ENCODE measurements around the gene SLC5A10. TPM values are rescaled to one million over a fixed set of nuclear protein-coding genes. Genes with fewer than 3 reads are reported as not detected.
A peak's percentile ranks its signal among the peaks of the same experiment; 100 is the strongest.

Gene SLC5A10
- total and polyA plus RNA-seq, 7 experiments from 2014 or later: 0.15 to 0.37 (median 0.17) TPM; not detected in 4

GRCh38 chr17:19016297-19016696 is 64.3 kb downstream of the SLC5A10 start:
- Mint-ChIP-seq H3K27ac (peak overlapping the region in 4 of 9 donors; percentile 11 to 87 (median 72)), H3K4me3 (no peak overlapping the region), H3K36me3 (peaks cover 0 to 12% (median 1%) of the 10 kb centered on the region in 5 donors), H3K27me3 (no peaks in the 10 kb centered on the region), H3K9me3 (no peaks in the 10 kb centered on the region), H3K4me1 (peaks cover 0 to 31% (median 25%) of the 10 kb centered on the region in 7 donors)
- POLR2A ChIA-PET: interaction anchor here (0.6 to 1.4 kb wide), 3 partner anchors 8 to 98 kb away, joined by 3 to 4 read pairs (median 3); partner anchors contain the start of gene FAM83G
- Histone ChIP-seq H3K4me3 (ENCODE audit: low read length) (no peak overlapping the region), H3K4me1 (ENCODE audit: control insufficient read depth in 2 of 2, insufficient read depth in 2 of 2, low read length in 2 of 2) (no peaks in the 10 kb centered on the region), H3K27me3 (ENCODE audit: control insufficient read depth in 2 of 2, insufficient read depth in 2 of 2, low read length in 2 of 2) (no peaks in the 10 kb centered on the region), H3K9me3 (ENCODE audit: control insufficient read depth in 2 of 3, low read length in 3 of 3) (no peaks in the 10 kb centered on the region), H3K36me3 (ENCODE audit: control insufficient read depth in 2 of 3, insufficient read depth in 3 of 3, low read length in 3 of 3) (peaks cover 0 to 25% (median under 1%) of the 10 kb centered on the region in 3 experiments), H3K27ac (ENCODE audit: low read depth, low read length) (no peak overlapping the region)
- peak in 1 of 9 donors; percentile 3 for DNase-seq
- intact Hi-C loops (cut with micrococcal nuclease): no loop called here
- CTCF ChIA-PET: no interaction called here
- ATAC-seq: no peak

- Histone ChIP-seq H3K4me3 (ENCODE audit: low read length) (no peak overlapping the region), H3K36me3 (ENCODE audit: control insufficient read depth in 2 of 3, insufficient read depth in 3 of 3, low read length in 3 of 3) (peaks cover 0 to 31% (median 3%) of the 10 kb centered on the region in 3 experiments), H3K4me1 (ENCODE audit: control insufficient read depth in 2 of 2, insufficient read depth in 2 of 2, low read length in 2 of 2) (no peaks in the 10 kb centered on the region), H3K9me3 (ENCODE audit: control insufficient read depth in 2 of 3, low read length in 3 of 3) (no peaks in the 10 kb centered on the region), H3K27me3 (ENCODE audit: control insufficient read depth in 2 of 2, insufficient read depth in 2 of 2, low read length in 2 of 2) (no peaks in the 10 kb centered on the region), H3K27ac (ENCODE audit: low read depth, low read length) (no peak overlapping the region)
- DNase-seq (peak in 1 of 9 donors; percentile 7), ATAC-seq (no peak)
- ChIA-PET CTCF (no interaction called here), POLR2A (interaction anchor here (0.6 to 1.4 kb wide), 3 partner anchors 9 to 99 kb away, joined by 3 to 4 read pairs (median 3); partner anchors contain the start of gene FAM83G)
- Mint-ChIP-seq H3K9me3 (no peaks in the 10 kb centered on the region), H3K27me3 (no peaks in the 10 kb centered on the region), H3K4me3 (no peak overlapping the region), H3K27ac (peak overlapping the region in 8 of 9 donors; percentile 54 to 82 (median 74)), H3K4me1 (peaks cover 0 to 31% (median 25%) of the 10 kb centered on the region in 7 donors), H3K36me3 (peaks cover 0 to 13% (median 1%) of the 10 kb centered on the region in 5 donors)
- intact Hi-C loops (cut with micrococcal nuclease): no loop called here
Measured at GRCh38 chr17:19016881-19017280, 64.9 kb downstream of the SLC5A10 start.

GRCh38 chr17:19017401-19017800 is 65.4 kb downstream of the SLC5A10 start:
- ChIA-PET POLR2A (interaction anchor here (1.0 to 1.2 kb wide), 2 partner anchors 13 to 62 kb away, joined by 3 read pairs; partner anchors contain the start of gene FAM83G), CTCF (no interaction called here)
- no peak for ATAC-seq
- Histone ChIP-seq H3K36me3 (ENCODE audit: control insufficient read depth in 2 of 3, insufficient read depth in 3 of 3, low read length in 3 of 3) (peaks cover 0 to 36% (median 3%) of the 10 kb centered on the region in 3 experiments), H3K27ac (ENCODE audit: low read depth, low read length) (peak overlapping the region; percentile 35), H3K27me3 (ENCODE audit: control insufficient read depth in 2 of 2, insufficient read depth in 2 of 2, low read length in 2 of 2) (no peaks in the 10 kb centered on the region), H3K9me3 (ENCODE audit: control insufficient read depth in 2 of 3, low read length in 3 of 3) (no peaks in the 10 kb centered on the region), H3K4me3 (ENCODE audit: low read length) (no peak overlapping the region), H3K4me1 (ENCODE audit: control insufficient read depth in 2 of 2, insufficient read depth in 2 of 2, low read length in 2 of 2) (no peaks in the 10 kb centered on the region)
- Mint-ChIP-seq H3K27ac (peak overlapping the region; percentile 33 to 83 (median 72)), H3K4me1 (peaks cover 0 to 34% (median 26%) of the 10 kb centered on the region in 7 donors), H3K9me3 (no peaks in the 10 kb centered on the region), H3K36me3 (peaks cover 0 to 13% (median 1%) of the 10 kb centered on the region in 5 donors), H3K4me3 (no peak overlapping the region), H3K27me3 (no peaks in the 10 kb centered on the region)
- intact Hi-C loops (cut with micrococcal nuclease): no loop called here
- DNase-seq: peak in 1 of 9 donors; percentile 4

DNA sequence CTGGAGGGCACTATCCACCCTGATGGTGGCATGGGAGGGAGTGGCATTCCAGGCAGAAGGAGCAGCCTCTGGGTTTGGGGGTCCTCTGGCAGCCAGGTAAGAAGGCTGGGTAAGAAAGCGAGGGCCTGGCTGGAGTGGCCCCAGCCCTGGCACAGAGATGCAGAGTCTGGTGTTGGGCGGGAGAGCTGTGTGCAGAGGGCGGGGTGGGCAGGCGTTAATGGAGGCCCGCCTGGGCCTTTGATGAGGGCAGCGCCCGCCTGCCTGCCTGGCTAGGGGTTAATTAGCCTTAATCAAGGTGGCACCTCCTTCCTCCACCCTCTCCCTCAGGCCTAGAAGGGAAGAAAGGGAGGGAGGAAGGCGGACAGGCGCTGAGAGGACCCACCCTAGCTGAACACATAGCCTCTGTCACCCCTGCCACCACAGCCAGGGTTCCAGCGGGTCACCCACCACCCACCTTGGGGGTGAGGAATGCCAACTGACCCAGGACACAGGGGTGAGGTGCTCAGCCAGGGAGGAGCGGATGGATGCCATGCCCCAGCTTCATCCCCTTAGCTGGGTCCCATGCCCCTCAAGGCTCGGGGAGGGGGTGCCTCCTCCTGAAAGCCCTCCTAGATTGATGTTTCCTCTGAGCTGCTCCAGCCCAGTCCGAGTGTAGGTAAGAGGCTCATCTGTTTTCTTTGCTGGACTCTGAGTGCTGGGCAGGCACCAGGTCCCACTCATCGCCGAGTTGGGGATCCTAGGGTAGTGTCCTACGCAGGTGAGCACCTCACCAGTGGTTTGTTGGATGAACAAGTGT is 66.0 kb downstream of the SLC5A10 start:
- CTCF ChIA-PET: no interaction called here
- Histone ChIP-seq H3K27me3 (ENCODE audit: control insufficient read depth in 2 of 2, insufficient read depth in 2 of 2, low read length in 2 of 2) (no peaks in the 10 kb centered on the region), H3K36me3 (ENCODE audit: control insufficient read depth in 2 of 3, insufficient read depth in 3 of 3, low read length in 3 of 3) (peaks cover 0 to 42% (median 3%) of the 10 kb centered on the region in 3 experiments), H3K4me3 (ENCODE audit: low read length) (no peak overlapping the region), H3K4me1 (ENCODE audit: control insufficient read depth in 2 of 2, insufficient read depth in 2 of 2, low read length in 2 of 2) (no peaks in the 10 kb centered on the region), H3K9me3 (ENCODE audit: control insufficient read depth in 2 of 3, low read length in 3 of 3) (no peaks in the 10 kb centered on the region), H3K27ac (ENCODE audit: low read depth, low read length) (peak overlapping the region; percentile 35)
- no peaks in the 10 kb centered on the region for H3K9me3 Mint-ChIP-seq
- ATAC-seq: no peak
- intact Hi-C loops (cut with micrococcal nuclease): no loop called here
- POLR2A ChIA-PET: interaction anchor here (0.7 to 1.4 kb wide), 4 partner anchors 10 to 70 kb away, joined by 3 to 5 read pairs (median 3); no protein-coding TSS in a partner anchor
- peaks cover 0 to 38% (median 31%) of the 10 kb centered on the region in 7 donors for H3K4me1 Mint-ChIP-seq
- H3K36me3 Mint-ChIP-seq: peaks cover 0 to 13% (median 1%) of the 10 kb centered on the region in 5 donors
- H3K27me3 Mint-ChIP-seq: no peaks in the 10 kb centered on the region
- DNase-seq: peak in 1 of 9 donors; percentile 5
- H3K27ac Mint-ChIP-seq: peak overlapping the region in 7 of 9 donors; percentile 33 to 83 (median 48)
- H3K4me3 Mint-ChIP-seq: no peak overlapping the region

DNA sequence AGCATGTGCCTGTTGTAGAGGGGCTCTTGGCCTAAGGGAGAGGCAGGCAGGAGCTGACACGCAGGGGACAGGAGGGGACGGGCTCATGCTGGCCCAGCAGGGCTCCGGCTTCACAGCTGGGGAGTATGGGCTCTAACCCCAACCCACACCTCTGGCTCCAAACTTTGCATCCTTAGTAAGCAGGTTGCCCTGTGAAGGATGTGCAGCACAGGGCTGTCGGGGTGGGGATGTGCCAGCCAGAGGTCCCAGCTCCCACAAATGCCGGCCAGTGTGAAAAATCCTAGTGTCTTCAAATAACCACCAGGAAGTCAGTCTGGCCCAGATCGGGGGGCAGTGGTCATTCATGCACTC is 66.6 kb downstream of the SLC5A10 start:
- Mint-ChIP-seq H3K27ac (peak overlapping the region in 7 of 9 donors; percentile 41 to 80 (median 60)), H3K9me3 (no peaks in the 10 kb centered on the region), H3K4me1 (peaks cover under 1 to 39% (median 31%) of the 10 kb centered on the region in 7 donors), H3K27me3 (no peaks in the 10 kb centered on the region), H3K4me3 (no peak overlapping the region), H3K36me3 (peaks cover 0 to 13% (median 1%) of the 10 kb centered on the region in 5 donors)
- Histone ChIP-seq H3K27me3 (ENCODE audit: control insufficient read depth in 2 of 2, insufficient read depth in 2 of 2, low read length in 2 of 2) (no peaks in the 10 kb centered on the region), H3K36me3 (ENCODE audit: control insufficient read depth in 2 of 3, insufficient read depth in 3 of 3, low read length in 3 of 3) (peaks cover 0 to 46% (median 3%) of the 10 kb centered on the region in 3 experiments), H3K4me1 (ENCODE audit: control insufficient read depth in 2 of 2, insufficient read depth in 2 of 2, low read length in 2 of 2) (peaks cover 0 to under 1% of the 10 kb centered on the region in 2 donors), H3K9me3 (ENCODE audit: control insufficient read depth in 2 of 3, low read length in 3 of 3) (no peaks in the 10 kb centered on the region), H3K4me3 (ENCODE audit: low read length) (no peak overlapping the region), H3K27ac (ENCODE audit: low read depth, low read length) (peak overlapping the region; percentile 35)
- POLR2A ChIA-PET: interaction anchor here (0.7 to 1.4 kb wide), 3 partner anchors 11 to 70 kb away, joined by 3 to 5 read pairs (median 3); no protein-coding TSS in a partner anchor
- ATAC-seq (no peak), DNase-seq (peak in 1 of 9 donors; percentile 1)
- CTCF ChIA-PET: no interaction called here
- intact Hi-C loops (cut with micrococcal nuclease): no loop called here

- intact Hi-C loops (cut with micrococcal nuclease): no loop called here
- peaks cover 0 to 50% (median 3%) of the 10 kb centered on the region in 3 experiments for H3K36me3 ChIP-seq (ENCODE audit: control insufficient read depth in 2 of 3, insufficient read depth in 3 of 3, low read length in 3 of 3)
- peaks cover 8 to 46% (median 38%) of the 10 kb centered on the region in 7 donors for H3K4me1 Mint-ChIP-seq
- H3K27me3 ChIP-seq (ENCODE audit: control insufficient read depth in 2 of 2, insufficient read depth in 2 of 2, low read length in 2 of 2): no peaks in the 10 kb centered on the region
- H3K27ac ChIP-seq (ENCODE audit: low read depth, low read length): peak overlapping the region; percentile 35
- no peaks in the 10 kb centered on the region for H3K9me3 Mint-ChIP-seq
- H3K27ac Mint-ChIP-seq: peak overlapping the region in 8 of 9 donors; percentile 39 to 80 (median 58)
- no peaks in the 10 kb centered on the region for H3K9me3 ChIP-seq (ENCODE audit: control insufficient read depth in 2 of 3, low read length in 3 of 3)
- H3K36me3 Mint-ChIP-seq: peaks cover 0 to 13% (median 4%) of the 10 kb centered on the region in 5 donors
- ATAC-seq (no peak), DNase-seq (peak in 1 of 9 donors; percentile 7)
- no peak overlapping the region for H3K4me3 ChIP-seq (ENCODE audit: low read length)
- ChIA-PET POLR2A (interaction anchor here (0.7 to 1.4 kb wide), 3 partner anchors 12 to 71 kb away, joined by 3 to 5 read pairs (median 3); no protein-coding TSS in a partner anchor), CTCF (no interaction called here)
- H3K27me3 Mint-ChIP-seq: no peaks in the 10 kb centered on the region
- no peak overlapping the region for H3K4me3 Mint-ChIP-seq
- peaks cover 0 to 8% of the 10 kb centered on the region in 2 donors for H3K4me1 ChIP-seq (ENCODE audit: control insufficient read depth in 2 of 2, insufficient read depth in 2 of 2, low read length in 2 of 2)
Measured at GRCh38 chr17:19019041-19019941, 67.3 kb downstream of the SLC5A10 start.
